Mucosa of rectum (tissue), 2 donors: ENCODE data around the gene KDM7A.

Experiments
- H3K27ac ChIP-seq, 2 donors: one replicate each; pipeline ENCODE4 v1.7.0; 2013; ENCODE audit warnings: inconsistent platforms in 2 of 2, low read depth in 2 of 2, low read length in 2 of 2
- H3K27me3 ChIP-seq, 2 donors: one replicate each; pipeline ENCODE4 v1.7.0; 2013; ENCODE audit warnings: low read length in 2 of 2; ENCODE audit not compliant: control insufficient read depth in 2 of 2, insufficient read depth in 2 of 2
- H3K36me3 ChIP-seq, 2 donors: one replicate each; pipeline ENCODE4 v1.7.0; 2013; ENCODE audit warnings: low read length in 2 of 2; ENCODE audit not compliant: control insufficient read depth in 2 of 2, insufficient read depth in 2 of 2
- H3K4me1 ChIP-seq, 2 donors: one replicate each; pipeline ENCODE4 v1.7.0; 2013; ENCODE audit warnings: low read length in 2 of 2, mild to moderate bottlenecking in 1 of 2; ENCODE audit not compliant: control insufficient read depth in 2 of 2, insufficient read depth in 2 of 2
- H3K4me3 ChIP-seq, 2 donors: one replicate each; pipeline ENCODE4 v1.7.0; 2013; ENCODE audit warnings: low read length in 2 of 2
- H3K9ac ChIP-seq, 2 donors: one replicate each; pipeline ENCODE4 v1.7.0; 2013; ENCODE audit warnings: low read length in 2 of 2, low read depth in 1 of 2, mild to moderate bottlenecking in 1 of 2
- H3K9me3 ChIP-seq, 2 donors: one replicate each; pipeline ENCODE4 v1.7.0; 2013; ENCODE audit warnings: low read length in 2 of 2; ENCODE audit not compliant: control insufficient read depth in 2 of 2
- donor health status: healthy.
- donor health status: Normal muscosa, but diverticular disease.

Gene KDM7A

DNA sequence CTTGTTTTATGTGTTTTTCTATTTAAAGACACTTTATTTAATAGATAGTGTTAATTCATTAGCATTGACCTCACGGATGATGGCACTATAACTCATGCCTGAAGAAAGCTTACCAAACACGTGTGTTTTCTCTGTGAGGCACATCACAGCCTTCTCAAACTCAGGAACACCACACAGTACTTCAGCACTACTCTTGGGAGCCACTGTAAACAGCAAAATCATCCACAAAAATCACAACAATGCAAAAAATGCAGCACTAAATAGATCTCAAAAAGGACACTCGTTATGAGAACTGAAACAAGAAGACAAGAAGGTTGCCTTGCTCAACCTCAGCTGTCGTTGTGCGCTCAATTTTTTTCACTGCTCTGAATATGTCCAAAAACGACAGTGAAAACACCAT is 102.0 kb downstream of the KDM7A start:
- no peak overlapping the region for H3K9ac ChIP-seq
- no peaks in the 10 kb centered on the region for H3K4me1 ChIP-seq
- peaks cover 0 to 5% of the 10 kb centered on the region in 2 donors for H3K27me3 ChIP-seq
- H3K9me3 ChIP-seq = no peaks in the 10 kb centered on the region
- no peaks in the 10 kb centered on the region for H3K36me3 ChIP-seq
- no peak overlapping the region for H3K4me3 ChIP-seq
- no peak overlapping the region for H3K27ac ChIP-seq

DNA sequence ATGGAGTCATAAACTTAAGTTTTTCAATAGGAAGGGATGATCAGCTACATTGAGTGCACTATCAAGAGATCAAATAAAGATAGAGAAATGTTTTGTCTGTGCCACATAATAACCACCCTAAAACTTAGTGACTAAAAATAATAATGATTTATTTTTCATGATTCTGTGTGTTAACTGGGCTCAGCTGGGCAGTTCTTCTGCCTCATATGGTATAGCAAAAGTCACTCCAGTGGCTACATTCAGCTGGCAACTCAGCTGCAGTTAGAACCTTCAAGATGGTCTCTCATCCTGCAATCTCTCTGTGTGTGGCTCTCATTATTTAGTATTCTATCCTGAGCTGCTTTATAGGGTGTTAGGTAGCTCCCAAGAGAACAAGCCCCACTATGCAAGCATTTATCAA is 106.2 kb downstream of the KDM7A start:
- Histone ChIP-seq H3K9me3 (peaks cover 2 to 6% of the 10 kb centered on the region in 2 donors), H3K27ac (no peak overlapping the region), H3K4me1 (no peaks in the 10 kb centered on the region), H3K4me3 (no peak overlapping the region), H3K27me3 (no peaks in the 10 kb centered on the region), H3K9ac (no peak overlapping the region), H3K36me3 (no peaks in the 10 kb centered on the region)

DNA sequence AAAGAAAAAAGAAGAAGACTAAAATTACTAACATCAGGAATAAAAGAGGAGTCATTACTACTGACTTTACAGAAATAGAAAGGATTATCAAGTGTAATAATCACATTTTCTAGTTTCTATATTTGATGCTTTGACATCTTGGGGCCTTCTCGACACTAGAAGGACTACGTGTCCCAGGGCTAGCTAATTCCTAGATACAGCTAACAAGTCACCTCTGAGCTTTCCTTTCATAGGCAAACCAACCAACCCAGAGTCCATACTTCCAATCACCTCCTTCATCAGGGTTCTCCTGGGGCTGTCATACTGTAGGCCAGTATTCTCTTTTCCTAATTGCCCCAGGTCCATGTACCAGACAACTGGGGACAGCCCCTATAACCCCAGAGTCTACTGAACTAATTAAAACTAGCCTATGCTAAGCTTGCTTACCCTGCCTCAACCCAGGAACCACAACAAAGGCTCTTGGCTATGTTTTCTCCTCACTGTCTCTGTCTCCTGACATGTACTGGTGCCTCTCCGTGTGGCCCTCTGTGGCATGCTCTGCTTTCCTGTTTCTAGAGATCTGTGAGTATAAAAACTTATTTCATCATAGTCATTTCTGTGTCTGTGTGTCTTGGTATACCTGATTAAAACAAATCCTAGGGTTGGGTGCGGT is 107.4 kb downstream of the KDM7A start:
- Histone ChIP-seq H3K9me3 (peaks cover 2 to 6% of the 10 kb centered on the region in 2 donors), H3K4me1 (no peaks in the 10 kb centered on the region)

DNA sequence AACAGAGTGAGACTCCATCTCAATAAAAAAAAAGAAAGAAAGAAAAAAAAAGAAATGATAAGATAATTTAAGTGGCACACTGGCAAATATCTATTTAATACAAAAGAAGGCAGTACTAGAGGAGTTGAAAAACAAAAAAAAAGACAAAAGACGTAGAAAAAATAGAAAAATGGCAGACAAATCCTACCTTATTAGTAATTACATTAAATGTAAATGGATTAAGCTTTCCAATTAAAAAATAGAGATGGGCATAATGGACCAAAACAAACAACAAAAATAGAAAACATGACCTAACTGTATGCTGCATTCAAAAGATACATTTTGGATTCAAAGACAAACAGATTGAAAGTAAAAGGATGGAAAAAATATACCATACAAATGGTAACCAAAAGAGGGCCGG is 108.8 kb downstream of the KDM7A start:
- H3K4me3 ChIP-seq = no peak overlapping the region
- no peak overlapping the region for H3K9ac ChIP-seq
- H3K27ac ChIP-seq = no peak overlapping the region
- peaks cover 2 to 6% of the 10 kb centered on the region in 2 donors for H3K9me3 ChIP-seq
- H3K27me3 ChIP-seq = no peaks in the 10 kb centered on the region
- peaks cover 2 to 3% of the 10 kb centered on the region in 2 donors for H3K4me1 ChIP-seq
- no peaks in the 10 kb centered on the region for H3K36me3 ChIP-seq

More for the DNA sequence above, 107.4 kb downstream of the KDM7A start:
- Histone ChIP-seq H3K27ac (no peak overlapping the region), H3K27me3 (no peaks in the 10 kb centered on the region), H3K9ac (no peak overlapping the region), H3K36me3 (no peaks in the 10 kb centered on the region), H3K4me3 (no peak overlapping the region)

DNA sequence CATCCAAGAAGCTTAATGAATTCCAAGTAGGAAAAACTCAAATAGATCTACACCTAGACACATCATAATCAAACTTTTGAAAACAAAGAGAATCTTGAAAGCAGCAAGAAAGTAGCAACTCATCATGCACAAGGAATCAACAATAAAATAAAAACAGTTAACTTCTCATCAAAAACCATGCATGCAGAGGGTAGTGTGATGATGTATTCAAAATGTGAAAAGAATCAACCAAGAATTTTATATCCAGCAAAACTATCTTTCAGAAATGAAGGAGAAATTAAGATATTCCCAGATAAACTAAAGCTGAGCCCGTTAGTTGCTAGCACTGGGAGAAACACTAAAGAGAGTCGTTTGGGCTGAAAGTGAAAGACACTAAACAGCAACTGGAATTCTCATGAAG is 109.7 kb downstream of the KDM7A start:
- H3K9ac ChIP-seq = no peak overlapping the region
- no peak overlapping the region for H3K27ac ChIP-seq
- peaks cover 2 to 6% of the 10 kb centered on the region in 2 donors for H3K9me3 ChIP-seq
- no peaks in the 10 kb centered on the region for H3K27me3 ChIP-seq
- peaks cover 3 to 6% of the 10 kb centered on the region in 2 donors for H3K4me1 ChIP-seq
- H3K4me3 ChIP-seq = no peak overlapping the region
- no peaks in the 10 kb centered on the region for H3K36me3 ChIP-seq

DNA sequence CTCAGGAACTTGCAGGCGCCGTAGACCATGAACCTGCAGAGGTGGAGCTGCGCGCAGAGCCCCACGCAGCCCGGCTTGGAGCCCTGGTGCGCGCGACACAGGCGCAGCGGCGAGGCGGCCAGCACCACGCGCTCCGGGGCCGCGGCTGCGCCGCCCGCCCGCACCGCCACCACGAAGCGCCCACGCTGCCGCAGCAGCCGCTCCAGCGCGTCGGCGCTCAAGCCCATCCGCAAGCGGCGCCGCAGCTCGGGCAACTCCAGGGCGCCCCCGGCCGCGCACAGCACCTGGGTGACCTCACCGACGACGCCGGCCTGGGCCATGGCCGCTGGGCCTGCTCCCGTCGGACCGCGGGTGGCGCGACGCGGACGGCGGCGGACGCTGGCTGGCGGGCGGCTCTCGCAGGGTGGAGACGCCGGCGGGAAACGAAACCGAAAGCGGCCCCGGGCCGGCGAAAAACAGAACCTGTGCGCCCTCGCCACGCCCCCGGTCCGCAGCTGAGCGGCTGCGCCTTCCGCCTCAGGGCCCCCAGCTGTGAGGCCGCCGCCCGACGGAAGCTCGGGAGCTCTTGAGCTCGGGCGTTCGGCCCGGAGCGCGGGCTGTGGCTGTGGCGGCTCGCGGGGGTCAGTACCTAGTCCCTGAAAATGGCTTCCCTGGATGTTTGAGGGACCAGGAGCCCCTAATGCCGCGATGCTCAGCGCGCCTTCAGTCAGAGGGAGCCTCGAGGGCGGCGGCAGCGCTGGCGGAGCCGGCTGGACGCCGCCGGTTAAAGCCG is 114.1 kb downstream of the KDM7A start, which contains the start of gene PARP12:
TSS of gene PARP12 (minus strand) at position 424 of the 772 bp plus-strand sequence. CDS start at position 320, 104 bp downstream.
- peaks cover 2 to 6% of the 10 kb centered on the region in 2 donors for H3K9me3 ChIP-seq
- peak within 1 kb of the TSS; percentile 90 to 92 for H3K27ac ChIP-seq
- peak within 1 kb of the TSS; percentile 88 for H3K9ac ChIP-seq
- H3K27me3 ChIP-seq = no peaks in the 10 kb centered on the region
- peaks cover 27 to 35% of the 10 kb centered on the region in 2 donors for H3K4me1 ChIP-seq
- peak within 1 kb of the TSS; percentile 67 to 85 for H3K4me3 ChIP-seq
- peaks cover 0 to 2% of the 10 kb centered on the region in 2 donors for H3K36me3 ChIP-seq

DNA sequence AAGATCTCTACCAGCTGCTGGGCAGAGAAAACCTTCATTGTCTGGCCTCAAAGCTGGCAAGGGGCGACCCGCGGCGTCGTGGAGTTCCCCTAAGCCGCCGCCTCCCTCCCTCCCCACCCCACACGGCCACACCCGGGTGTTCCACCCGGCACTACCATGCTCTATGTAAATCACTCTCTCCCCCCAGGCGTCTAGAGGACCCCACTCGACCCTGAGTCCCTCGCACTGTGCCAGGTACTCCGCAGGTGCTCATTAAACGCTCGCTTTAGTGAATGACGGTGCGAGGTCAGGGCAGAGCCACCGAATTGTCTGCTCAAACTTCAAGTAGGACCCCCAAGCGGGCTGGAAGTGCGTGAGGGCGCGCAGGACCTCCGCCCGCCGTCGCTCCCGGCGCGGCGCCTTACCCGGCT is 114.7 kb downstream of the KDM7A start:
- Histone ChIP-seq H3K27me3 (no peaks in the 10 kb centered on the region), H3K9ac (peak overlapping the region; percentile 84 to 88), H3K27ac (peak overlapping the region; percentile 90 to 92), H3K4me3 (peak overlapping the region; percentile 67 to 85), H3K9me3 (peaks cover 2% of the 10 kb centered on the region in 2 donors), H3K36me3 (peaks cover 1 to 6% of the 10 kb centered on the region in 2 donors), H3K4me1 (peaks cover 27 to 37% of the 10 kb centered on the region in 2 donors)

DNA sequence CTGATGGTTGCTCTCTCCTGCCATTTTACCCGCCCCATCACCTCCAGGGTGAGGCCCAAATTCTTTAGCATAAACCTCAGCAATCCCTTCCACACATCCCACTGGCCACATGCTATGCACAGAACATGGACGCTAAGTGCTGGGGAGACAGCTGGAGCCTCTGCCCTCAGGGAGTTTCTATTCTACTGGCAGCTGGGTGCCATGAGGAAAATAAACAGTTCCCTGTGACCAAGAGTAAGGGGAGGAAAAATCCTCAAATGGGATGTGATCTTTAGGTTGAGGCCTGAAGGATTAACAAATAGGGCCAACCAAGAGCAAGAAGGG is 115.2 kb downstream of the KDM7A start:
- peaks cover 27 to 37% of the 10 kb centered on the region in 2 donors for H3K4me1 ChIP-seq
- H3K4me3 ChIP-seq = peak overlapping the region; percentile 67 to 85
- H3K27me3 ChIP-seq = no peaks in the 10 kb centered on the region
- H3K9ac ChIP-seq = peak overlapping the region; percentile 84 to 88
- peak overlapping the region; percentile 90 to 92 for H3K27ac ChIP-seq
- peaks cover 4 to 11% of the 10 kb centered on the region in 2 donors for H3K36me3 ChIP-seq
- H3K9me3 ChIP-seq = no peaks in the 10 kb centered on the region

DNA sequence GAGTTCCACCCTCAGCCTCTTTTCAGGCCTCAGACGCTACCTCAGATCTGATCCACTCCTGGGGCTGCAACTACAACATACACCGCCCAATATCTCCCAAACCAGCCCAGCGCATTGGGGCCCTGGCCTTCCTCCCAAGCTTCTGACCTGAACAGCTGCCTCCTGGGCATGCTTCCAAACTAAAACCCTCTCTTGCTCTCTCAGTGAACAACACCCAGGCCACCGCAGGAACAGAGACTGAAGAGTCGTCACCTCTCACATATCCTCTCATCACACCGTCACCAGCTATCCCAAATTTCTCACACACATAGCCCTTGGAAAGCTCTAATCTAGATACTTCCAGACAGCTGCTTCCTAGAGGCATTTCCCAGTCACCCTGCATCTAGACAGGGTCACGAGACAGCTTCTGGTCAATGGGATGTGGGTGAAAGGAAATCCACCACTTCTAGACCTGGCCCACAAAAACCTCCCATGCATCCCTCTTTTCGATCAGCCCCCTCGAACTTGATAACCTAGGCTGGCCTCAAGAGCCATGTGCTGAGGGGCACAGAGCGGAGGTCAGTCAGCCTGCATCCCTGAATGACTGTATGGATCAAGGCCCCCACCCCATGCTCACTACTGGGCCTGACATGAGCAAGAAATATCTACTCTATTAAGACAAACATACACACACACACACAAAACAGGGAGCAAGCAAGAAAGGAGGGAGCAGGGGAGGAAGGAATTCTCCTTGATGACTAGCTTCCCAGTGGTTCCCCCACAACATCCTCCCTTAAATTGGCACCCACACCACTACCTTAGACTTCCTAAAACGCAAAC is 115.8 kb downstream of the KDM7A start:
- Histone ChIP-seq H3K36me3 (peaks cover 4 to 17% of the 10 kb centered on the region in 2 donors), H3K27me3 (no peaks in the 10 kb centered on the region), H3K27ac (peak overlapping the region; percentile 82 to 92), H3K4me1 (peaks cover 27 to 37% of the 10 kb centered on the region in 2 donors), H3K4me3 (peak overlapping the region; percentile 67 to 85), H3K9me3 (no peaks in the 10 kb centered on the region), H3K9ac (peak overlapping the region in 1 of 2 donors; percentile 88)
